MM.1S (cell line): Measurements from ENCODE around the gene CAST.
A peak's percentile ranks its signal among the peaks of the same experiment; 100 is the strongest.

Experiments
- CTCF ChIP-seq: fragments of 300-600 bp; sonication (generic); IDR thresholded peaks from 2 replicates; pipeline ENCODE4 v1.5.1; 2016; ENCODE audit warnings: antibody characterized with exemption, low read length, mixed read lengths
- EZH2 ChIP-seq: fragments of 300-600 bp; sonication (generic); optimal IDR thresholded peaks from 2 replicates; pipeline ENCODE3; 2017; ENCODE audit warnings: low read depth, mild to moderate bottlenecking, antibody characterized with exemption, low read length, mixed read lengths

- peak; percentile 61 for TF ChIP-seq CTCF
- no peak for TF ChIP-seq EZH2
These were observed 90.3 kb downstream of the CAST start for GRCh38 chr5:96752341-96753016.
